Measurements from ENCODE around the gene RNF182. TPM values are rescaled to one million over a fixed set of nuclear protein-coding genes. Genes with fewer than 3 reads are reported as not detected.

RNF182 gene
- total and polyA plus RNA-seq, 2 donors (not counting 1 experiment from before 2014, with no cell fraction given), result 2.5 to 14.1 TPM

GRCh38 chr6:13881621-13882165 lies 43.1 kb upstream of the RNF182 start:
- Histone ChIP-seq H3K36me3 (ENCODE audit: control insufficient read depth, insufficient read depth, low read length) (no peaks in the 10 kb centered on the region), H3K4me3 (replicated peaks in 1 of 4; ENCODE audit: control extremely low read depth in 1 of 4, insufficient read depth in 1 of 4, low read depth in 3 of 4, low read length in 4 of 4) (no peak overlapping the region), H3K27me3 (ENCODE audit: control insufficient read depth, insufficient read depth, low read length) (no peaks in the 10 kb centered on the region), H4K20me1 (ENCODE audit: control insufficient read depth, extremely low read depth, insufficient read depth, low read length) (no peaks in the 10 kb centered on the region), H3K4me2 (ENCODE audit: extremely low read depth, insufficient read depth, low read length) (no peak overlapping the region), H3K27ac (ENCODE audit: insufficient read depth, low read length) (no peak overlapping the region), H3K9me3 (ENCODE audit: control insufficient read depth, insufficient read depth, low read depth, low read length) (no peaks in the 10 kb centered on the region), H3K9ac (ENCODE audit: insufficient read depth, low read length) (no peak overlapping the region), H3K4me1 (ENCODE audit: control insufficient read depth, extremely low read depth, insufficient read depth, low read length) (no peaks in the 10 kb centered on the region), H2AFZ (ENCODE audit: low read length) (no peak overlapping the region), H3K79me2 (ENCODE audit: control insufficient read depth, insufficient read depth, low read length) (no peaks in the 10 kb centered on the region)
- TF ChIP-seq CTCF (conservative IDR thresholded peaks at IDR 0.05 in 1 of 2, IDR thresholded peaks at IDR 0.05 in 1 of 2; ENCODE audit: low read depth in 1 of 2, low read length in 2 of 2), result no peak
- TF ChIP-seq EZH2 (IDR thresholded peaks at IDR 0.05; ENCODE audit: low read length, missing control alignments), result no peak
- DNase-seq (ENCODE audit: low read depth in 2 of 2), result no peak

- Histone ChIP-seq H3K27me3 (ENCODE audit: control insufficient read depth, insufficient read depth, low read length) (no peaks in the 10 kb centered on the region), H3K79me2 (ENCODE audit: control insufficient read depth, insufficient read depth, low read length) (no peaks in the 10 kb centered on the region), H3K4me3 (replicated peaks in 1 of 4; ENCODE audit: control extremely low read depth in 1 of 4, insufficient read depth in 1 of 4, low read depth in 3 of 4, low read length in 4 of 4) (no peak overlapping the region), H4K20me1 (ENCODE audit: control insufficient read depth, extremely low read depth, insufficient read depth, low read length) (no peaks in the 10 kb centered on the region), H3K9ac (ENCODE audit: insufficient read depth, low read length) (no peak overlapping the region), H3K4me2 (ENCODE audit: extremely low read depth, insufficient read depth, low read length) (no peak overlapping the region), H3K36me3 (ENCODE audit: control insufficient read depth, insufficient read depth, low read length) (no peaks in the 10 kb centered on the region), H3K4me1 (ENCODE audit: control insufficient read depth, extremely low read depth, insufficient read depth, low read length) (no peaks in the 10 kb centered on the region), H3K27ac (ENCODE audit: insufficient read depth, low read length) (no peak overlapping the region), H3K9me3 (ENCODE audit: control insufficient read depth, insufficient read depth, low read depth, low read length) (no peaks in the 10 kb centered on the region), H2AFZ (ENCODE audit: low read length) (no peak overlapping the region)
- TF ChIP-seq CTCF (conservative IDR thresholded peaks at IDR 0.05 in 1 of 2, IDR thresholded peaks at IDR 0.05 in 1 of 2; ENCODE audit: low read depth in 1 of 2, low read length in 2 of 2) (no peak), EZH2 (IDR thresholded peaks at IDR 0.05; ENCODE audit: low read length, missing control alignments) (no peak)
- peak in 1 of 2 donors; percentile 52 for DNase-seq (ENCODE audit: low read depth in 2 of 2)
Observed at GRCh38 chr6:13883966-13884365, 40.8 kb upstream of the RNF182 start.

- Histone ChIP-seq H3K4me1 (ENCODE audit: control insufficient read depth, extremely low read depth, insufficient read depth, low read length) (no peaks in the 10 kb centered on the region), H3K27me3 (ENCODE audit: control insufficient read depth, insufficient read depth, low read length) (no peaks in the 10 kb centered on the region), H4K20me1 (ENCODE audit: control insufficient read depth, extremely low read depth, insufficient read depth, low read length) (no peaks in the 10 kb centered on the region), H2AFZ (ENCODE audit: low read length) (no peak overlapping the region), H3K27ac (ENCODE audit: insufficient read depth, low read length) (no peak overlapping the region), H3K4me2 (ENCODE audit: extremely low read depth, insufficient read depth, low read length) (no peak overlapping the region), H3K9me3 (ENCODE audit: control insufficient read depth, insufficient read depth, low read depth, low read length) (no peaks in the 10 kb centered on the region), H3K79me2 (ENCODE audit: control insufficient read depth, insufficient read depth, low read length) (no peaks in the 10 kb centered on the region), H3K4me3 (replicated peaks in 1 of 4; ENCODE audit: control extremely low read depth in 1 of 4, insufficient read depth in 1 of 4, low read depth in 3 of 4, low read length in 4 of 4) (no peak overlapping the region), H3K36me3 (ENCODE audit: control insufficient read depth, insufficient read depth, low read length) (no peaks in the 10 kb centered on the region), H3K9ac (ENCODE audit: insufficient read depth, low read length) (no peak overlapping the region)
- peak in 1 of 2 donors; percentile 3 for DNase-seq (ENCODE audit: low read depth in 2 of 2)
- TF ChIP-seq EZH2 (IDR thresholded peaks at IDR 0.05; ENCODE audit: low read length, missing control alignments), result no peak
- TF ChIP-seq CTCF (conservative IDR thresholded peaks at IDR 0.05 in 1 of 2, IDR thresholded peaks at IDR 0.05 in 1 of 2; ENCODE audit: low read depth in 1 of 2, low read length in 2 of 2), result no peak
Observed at GRCh38 chr6:13884397-13884796, 40.4 kb upstream of the RNF182 start.
